Esophagus squamous epithelium (tissue), 5 donors: ENCODE measurements around the gene SETBP1. TPM values are rescaled to one million over a fixed set of nuclear protein-coding genes. Genes with fewer than 3 reads are reported as not detected.

ENCODE experiments used
- DNase-seq: peaks from one replicate; lab custom pipeline; 2025; lab: John Stamatoyannopoulos, UW
- H3K27ac ChIP-seq, 4 donors: fragments of 200-600 bp; sonication (generic); one replicate each; pipeline ENCODE4 v1.5.1; 2016 to 2019; ENCODE audit warnings: mild to moderate bottlenecking in 1 of 4
- H3K27me3 ChIP-seq, 4 donors: fragments of 200-600 bp; sonication (generic); 1 replicate in 3 of 4; 2 replicates in 1 of 4; pipeline versions ENCODE4 v1.5.1 to v1.6.0; 2017 to 2021; ENCODE audit warnings: antibody characterized with exemption in 1 of 4
- H3K36me3 ChIP-seq, 3 donors: fragments of 200-600 bp; sonication (generic); one replicate each; pipeline ENCODE4 v1.5.1; 2016 to 2019
- H3K4me1 ChIP-seq, 3 donors: fragments of 200-600 bp; sonication (generic); one replicate each; pipeline ENCODE4 v1.5.1; 2017 to 2019
- H3K4me3 ChIP-seq, 4 donors: fragments of 200-600 bp; sonication (generic); 1 replicate in 3 of 4; 2 replicates in 1 of 4; pipeline ENCODE4 v1.5.1; 2016 to 2019; ENCODE audit warnings: mild to moderate bottlenecking in 2 of 4, moderate library complexity in 1 of 4
- H3K9me3 ChIP-seq, 3 donors: fragments of 200-600 bp; sonication (generic); one replicate each; pipeline ENCODE4 v1.5.1; 2016 to 2019
- POLR2A ChIP-seq, 4 donors: fragments of 450-650 bp; IDR thresholded peaks; one replicate each; pipeline ENCODE4 v1.6.1; 2017; ENCODE audit warnings: antibody characterized with exemption in 4 of 4, mild to moderate bottlenecking in 4 of 4, moderate library complexity in 3 of 4
- WGBS, 2 donors: methylation state at CpG; one replicate each; pipeline ENCODE4 v1.1.5; 2018; 5-methylcytosine and 5-hydroxymethylcytosine counted together
- intact Hi-C: fragments of 100-400 bp; cut with DNase I; formaldehyde crosslinking; loops from one replicate; pipeline ENCODE4 v1.15.0; 2022
- total RNA-seq, 4 donors: library from RNA; depleted of rRNA; stranded (reverse); fragments of >200 nt; gene quantifications; one replicate each; pipeline ENCODE4 v1.1.0, GENCODE V29; 2016
- TF ChIP-seq, protein P1 (sequence below), 6 experiments: fragments of 450-650 bp in 4 of 6; fragments of 200-600 bp in 2 of 6; sonication (generic) in 2 of 6; IDR thresholded peaks; one replicate each; pipeline ENCODE4 v1.5.1; 2016 to 2019; ENCODE audit warnings: antibody characterized with exemption in 6 of 6, mild to moderate bottlenecking in 4 of 6, moderate library complexity in 4 of 6
- donor health status: DM: yes; HTN: yes; CAD: no.

SETBP1 gene
- total RNA-seq, 4 donors from 2014 or later: 2.6 to 18.5 (median 6.4) TPM

DNA sequence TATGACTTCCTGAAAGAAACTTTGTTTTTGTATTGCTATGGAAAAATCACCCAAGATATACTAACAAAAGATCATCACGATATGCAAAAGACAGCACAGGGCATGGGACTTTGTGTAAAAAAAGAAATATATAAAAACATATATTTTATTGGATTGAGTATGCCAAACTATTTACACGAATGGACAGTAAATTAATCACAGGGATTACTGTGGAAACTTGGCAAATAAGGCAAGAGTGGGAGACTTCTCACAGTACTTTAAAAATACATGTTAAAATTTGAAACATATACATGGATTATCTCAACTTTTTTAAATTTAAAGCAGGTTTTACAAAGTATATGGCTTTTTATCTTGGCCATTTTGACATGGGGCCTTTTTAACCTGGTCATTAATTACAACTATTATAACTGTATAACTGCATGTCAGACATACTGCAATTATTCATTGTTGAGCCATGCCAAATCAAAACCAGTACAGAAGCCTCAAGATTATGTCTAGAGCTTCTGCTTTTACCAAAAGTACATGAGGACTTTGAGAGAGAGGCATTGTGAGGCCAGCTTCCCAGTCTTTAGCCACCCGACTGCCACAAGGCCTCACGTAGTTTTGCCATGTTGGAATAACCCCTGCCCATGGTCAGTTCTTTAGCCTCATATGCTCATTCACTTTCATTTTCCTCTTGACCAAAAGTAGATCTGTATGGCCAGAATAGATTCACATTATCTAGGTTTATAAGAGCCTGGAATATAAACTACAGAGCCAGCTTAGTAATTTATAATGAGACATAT, 419.8 kb downstream of the SETBP1 start:
- WGBS, 2 donors: 69 to 72% methylated on average over 4 of the region's 4 CpGs
- H3K27ac ChIP-seq: no peak overlapping the region
- H3K9me3 ChIP-seq: no peaks in the 10 kb centered on the region
- DNase-seq: no peak
- H3K4me3 ChIP-seq: no peak overlapping the region
- no peaks in the 10 kb centered on the region for H3K4me1 ChIP-seq
- H3K27me3 ChIP-seq: no peaks in the 10 kb centered on the region
- H3K36me3 ChIP-seq: no peaks in the 10 kb centered on the region
- intact Hi-C loops: no loop called here
- TF ChIP-seq, protein P1, sequence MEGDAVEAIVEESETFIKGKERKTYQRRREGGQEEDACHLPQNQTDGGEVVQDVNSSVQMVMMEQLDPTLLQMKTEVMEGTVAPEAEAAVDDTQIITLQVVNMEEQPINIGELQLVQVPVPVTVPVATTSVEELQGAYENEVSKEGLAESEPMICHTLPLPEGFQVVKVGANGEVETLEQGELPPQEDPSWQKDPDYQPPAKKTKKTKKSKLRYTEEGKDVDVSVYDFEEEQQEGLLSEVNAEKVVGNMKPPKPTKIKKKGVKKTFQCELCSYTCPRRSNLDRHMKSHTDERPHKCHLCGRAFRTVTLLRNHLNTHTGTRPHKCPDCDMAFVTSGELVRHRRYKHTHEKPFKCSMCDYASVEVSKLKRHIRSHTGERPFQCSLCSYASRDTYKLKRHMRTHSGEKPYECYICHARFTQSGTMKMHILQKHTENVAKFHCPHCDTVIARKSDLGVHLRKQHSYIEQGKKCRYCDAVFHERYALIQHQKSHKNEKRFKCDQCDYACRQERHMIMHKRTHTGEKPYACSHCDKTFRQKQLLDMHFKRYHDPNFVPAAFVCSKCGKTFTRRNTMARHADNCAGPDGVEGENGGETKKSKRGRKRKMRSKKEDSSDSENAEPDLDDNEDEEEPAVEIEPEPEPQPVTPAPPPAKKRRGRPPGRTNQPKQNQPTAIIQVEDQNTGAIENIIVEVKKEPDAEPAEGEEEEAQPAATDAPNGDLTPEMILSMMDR (IDR thresholded peaks at IDR 0.05): no peak
- TF ChIP-seq POLR2A (IDR thresholded peaks at IDR 0.05): no peak

DNA sequence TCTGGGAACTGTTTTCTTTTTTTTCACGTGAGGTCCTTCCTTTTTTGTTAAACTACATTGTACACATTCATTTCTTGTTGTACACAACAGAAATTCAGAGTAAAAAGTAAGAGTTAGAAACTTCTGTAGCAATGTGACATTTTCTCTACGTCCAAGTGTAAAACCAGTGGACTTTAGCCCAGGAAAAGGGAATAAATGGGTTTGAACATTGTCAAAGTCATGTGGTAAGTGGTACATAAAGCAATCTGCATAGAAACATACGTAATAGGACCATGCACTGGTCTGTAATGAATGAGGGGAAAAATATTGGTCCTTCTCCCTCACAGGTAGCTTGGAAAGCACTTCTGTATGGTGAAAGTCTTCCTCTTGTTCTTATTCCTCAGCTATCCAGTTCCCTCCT, 421.4 kb downstream of the SETBP1 start:
- Histone ChIP-seq H3K27ac (no peak overlapping the region), H3K4me1 (no peaks in the 10 kb centered on the region), H3K36me3 (no peaks in the 10 kb centered on the region), H3K27me3 (no peaks in the 10 kb centered on the region), H3K4me3 (no peak overlapping the region), H3K9me3 (no peaks in the 10 kb centered on the region)
- intact Hi-C loops: no loop called here
- no peak for DNase-seq
- 83 to 87% methylated on average over 3 of the region's 3 CpGs for WGBS, 2 donors
- TF ChIP-seq POLR2A (IDR thresholded peaks at IDR 0.05): no peak
- TF ChIP-seq, protein P1 (IDR thresholded peaks at IDR 0.05): no peak

DNA sequence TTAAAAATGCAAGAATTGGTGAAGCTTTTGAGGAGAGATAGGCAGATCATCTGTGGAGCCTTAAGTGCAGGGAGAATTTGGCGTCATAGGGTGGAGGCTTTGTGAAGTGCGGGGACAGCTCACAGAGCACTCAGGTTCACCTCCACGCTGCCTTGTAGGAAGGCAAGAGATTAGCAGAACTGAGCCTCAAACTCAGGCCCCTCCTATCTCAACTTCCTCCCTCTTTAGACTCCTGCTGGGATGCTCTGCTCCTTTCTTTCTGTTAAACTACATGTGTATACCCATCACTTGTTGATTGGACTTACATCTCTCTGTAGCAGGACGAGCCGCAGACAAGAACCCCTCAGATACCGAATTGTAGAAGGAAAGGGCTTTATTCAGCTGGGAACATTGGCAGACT, 422.2 kb downstream of the SETBP1 start:
- no peaks in the 10 kb centered on the region for H3K4me1 ChIP-seq
- no peaks in the 10 kb centered on the region for H3K36me3 ChIP-seq
- H3K4me3 ChIP-seq: no peak overlapping the region
- H3K27me3 ChIP-seq: no peaks in the 10 kb centered on the region
- DNase-seq: no peak
- H3K9me3 ChIP-seq: no peaks in the 10 kb centered on the region
- intact Hi-C loops: no loop called here
- no peak for TF ChIP-seq POLR2A (IDR thresholded peaks at IDR 0.05)
- TF ChIP-seq, protein P1 (IDR thresholded peaks at IDR 0.05): no peak
- WGBS, 2 donors: 85 to 86% methylated on average over 6 of the region's 6 CpGs
- H3K27ac ChIP-seq: no peak overlapping the region

DNA sequence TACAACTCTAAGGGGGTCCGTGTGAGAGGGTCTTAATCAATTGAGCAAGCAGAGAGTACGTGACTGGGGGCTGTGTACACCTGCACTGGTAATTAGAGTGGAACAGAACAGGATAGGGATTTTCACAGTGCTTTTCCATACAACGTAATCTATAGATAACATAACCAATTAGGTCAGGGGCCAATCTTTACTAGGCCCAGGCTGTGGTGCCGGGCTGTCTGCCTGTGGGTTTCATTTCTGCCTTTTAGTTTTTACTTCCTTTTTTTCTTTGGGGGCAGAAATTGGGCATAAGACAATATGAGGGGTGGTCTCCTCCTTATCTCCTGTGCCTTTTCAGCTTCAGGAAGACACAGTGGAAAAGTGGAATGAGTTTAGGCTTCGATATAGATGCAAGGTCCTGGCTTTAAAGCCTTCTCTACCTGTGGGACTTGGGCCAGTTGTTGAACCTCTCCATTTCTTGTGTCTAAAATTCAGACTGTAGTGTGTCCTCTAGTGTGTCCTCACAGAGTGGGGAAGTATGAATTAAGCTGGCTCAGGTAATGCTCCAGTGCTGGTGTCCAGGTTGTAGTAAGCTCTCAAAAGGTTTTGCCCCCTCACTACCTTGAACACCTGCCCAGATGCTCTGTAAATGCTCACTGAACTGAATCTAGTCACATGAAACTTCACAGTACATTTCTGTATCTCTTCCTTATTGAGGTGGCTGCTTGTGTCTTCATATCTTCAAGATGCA, 422.8 kb downstream of the SETBP1 start:
- Histone ChIP-seq H3K9me3 (no peaks in the 10 kb centered on the region), H3K4me3 (no peak overlapping the region), H3K27me3 (no peaks in the 10 kb centered on the region), H3K36me3 (no peaks in the 10 kb centered on the region), H3K27ac (no peak overlapping the region), H3K4me1 (no peaks in the 10 kb centered on the region)
- WGBS, 2 donors: 65 to 68% methylated on average over 5 of the region's 5 CpGs
- no peak for DNase-seq
- intact Hi-C loops: no loop called here
- no peak for TF ChIP-seq POLR2A (IDR thresholded peaks at IDR 0.05)
- TF ChIP-seq, protein P1 (IDR thresholded peaks at IDR 0.05): no peak

DNA sequence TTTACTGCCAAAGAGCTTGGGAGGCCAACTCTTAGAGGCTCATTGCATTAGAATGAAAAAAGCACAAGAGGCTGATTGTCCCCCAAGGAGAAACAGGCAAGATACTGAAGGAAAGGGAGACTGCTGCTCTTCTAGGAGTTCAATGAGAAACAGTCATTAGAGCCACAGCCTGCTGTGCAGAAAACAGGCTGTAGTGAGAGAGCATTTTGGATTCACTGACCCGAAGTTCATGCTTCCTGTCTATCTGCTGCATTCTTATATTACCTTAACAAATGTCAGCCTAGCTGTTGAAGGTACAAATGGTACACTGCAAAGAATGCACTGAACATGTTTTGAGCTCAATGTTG, 423.3 kb downstream of the SETBP1 start:
- H3K4me3 ChIP-seq: no peak overlapping the region
- intact Hi-C loops: no loop called here
- no peaks in the 10 kb centered on the region for H3K9me3 ChIP-seq
- H3K4me1 ChIP-seq: no peaks in the 10 kb centered on the region
- no peak overlapping the region for H3K27ac ChIP-seq
- TF ChIP-seq, protein P1 (IDR thresholded peaks at IDR 0.05): no peak
- no peak for TF ChIP-seq POLR2A (IDR thresholded peaks at IDR 0.05)
- H3K27me3 ChIP-seq: no peaks in the 10 kb centered on the region
- WGBS, 2 donors: 57 to 63% methylated on average over 1 of the region's 1 CpG
- DNase-seq: no peak
- H3K36me3 ChIP-seq: no peaks in the 10 kb centered on the region
